IgD-negative memory B cell (primary cell): ENCODE data around the gene HMGXB4. TPM values are rescaled to one million over a fixed set of nuclear protein-coding genes. Genes with fewer than 3 reads are reported as not detected.

Experiments used
- H3K27ac Mint-ChIP-seq, 3 donors: one replicate each; pipeline ENCODE4 v1.8.0; 2020 to 2022; ENCODE audit warnings: mild to moderate bottlenecking in 3 of 3, mixed read lengths in 3 of 3, moderate library complexity in 1 of 3
- H3K27me3 Mint-ChIP-seq: one replicate; pipeline ENCODE4 v1.8.0; 2021; ENCODE audit warnings: mixed read lengths
- H3K36me3 Mint-ChIP-seq: one replicate; pipeline ENCODE4 v1.8.0; 2020; ENCODE audit warnings: mild to moderate bottlenecking, mixed read lengths
- H3K4me1 Mint-ChIP-seq, 3 donors: one replicate each; pipeline ENCODE4 v1.8.0; 2020 to 2022; ENCODE audit warnings: mixed read lengths in 3 of 3, mild to moderate bottlenecking in 1 of 3
- H3K4me3 Mint-ChIP-seq, 4 donors: one replicate each; pipeline ENCODE4 v1.8.0; 2020 to 2022; ENCODE audit warnings: mild to moderate bottlenecking in 4 of 4, mixed read lengths in 4 of 4, moderate library complexity in 3 of 4
- H3K9me3 Mint-ChIP-seq, 3 donors: one replicate each; pipeline ENCODE4 v1.8.0; 2020 to 2021; ENCODE audit warnings: mixed read lengths in 3 of 3, mild to moderate bottlenecking in 1 of 3
- polyA plus RNA-seq: library from polyadenylated mRNA; unstranded; fragments of 300-500 nt; fragmentation: Illumina TruSeq; gene quantifications from one replicate; pipeline ENCODE4 v1.2.3, GENCODE V29; 2021

Gene HMGXB4
- polyA plus RNA-seq, 1 donor from 2014 or later = 9.1 TPM

DNA sequence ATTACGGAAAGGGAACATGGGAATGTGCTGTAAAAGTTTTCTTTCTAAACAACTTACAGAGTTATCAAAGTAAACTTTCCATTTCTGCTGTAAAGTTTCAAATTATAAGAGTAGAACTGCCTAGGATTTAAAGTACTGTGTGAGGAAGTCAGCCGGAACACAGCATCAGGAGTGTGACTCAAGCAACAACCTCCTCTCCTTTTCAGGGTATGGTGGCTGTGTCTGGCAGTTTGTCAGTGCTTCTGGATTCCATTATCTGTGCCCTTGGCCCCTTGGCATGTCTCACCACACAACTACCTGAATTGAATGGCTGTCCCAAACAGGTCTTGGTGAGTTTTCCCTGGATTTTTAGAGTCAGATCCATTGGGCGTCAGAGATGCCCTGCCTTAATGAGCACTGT, 35.5 kb downstream of the HMGXB4 start:
- H3K4me3 Mint-ChIP-seq = no peak overlapping the region
- peaks cover 0 to 1% (median 0%) of the 10 kb centered on the region in 3 donors for H3K4me1 Mint-ChIP-seq
- H3K27ac Mint-ChIP-seq = no peak overlapping the region
- no peaks in the 10 kb centered on the region for H3K36me3 Mint-ChIP-seq
- H3K27me3 Mint-ChIP-seq = no peaks in the 10 kb centered on the region
- H3K9me3 Mint-ChIP-seq = no peaks in the 10 kb centered on the region

DNA sequence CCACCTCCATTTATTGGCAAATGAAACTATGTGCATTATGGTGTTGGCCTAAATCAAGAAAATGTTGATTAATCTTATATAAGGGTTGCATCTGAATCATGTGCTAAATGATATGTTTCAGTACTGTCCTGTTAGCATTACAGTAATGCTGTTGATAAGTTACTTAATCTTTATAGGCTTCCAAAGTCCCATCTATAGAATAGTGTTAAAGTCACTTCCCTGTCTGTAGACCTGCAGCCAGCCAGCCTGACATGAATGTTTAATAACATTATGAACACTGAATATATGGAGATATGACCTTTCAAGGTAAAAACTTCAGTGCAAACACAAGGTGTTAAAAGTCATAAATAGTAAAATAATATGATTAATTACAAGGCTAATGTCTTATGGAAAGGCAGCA, 38.8 kb downstream of the HMGXB4 start:
- Mint-ChIP-seq H3K27ac (no peak overlapping the region), H3K4me1 (peaks cover 0 to 4% (median 3%) of the 10 kb centered on the region in 3 donors), H3K9me3 (no peaks in the 10 kb centered on the region), H3K4me3 (peak overlapping the region in 1 of 4 donors; percentile 6), H3K36me3 (no peaks in the 10 kb centered on the region), H3K27me3 (no peaks in the 10 kb centered on the region)

DNA sequence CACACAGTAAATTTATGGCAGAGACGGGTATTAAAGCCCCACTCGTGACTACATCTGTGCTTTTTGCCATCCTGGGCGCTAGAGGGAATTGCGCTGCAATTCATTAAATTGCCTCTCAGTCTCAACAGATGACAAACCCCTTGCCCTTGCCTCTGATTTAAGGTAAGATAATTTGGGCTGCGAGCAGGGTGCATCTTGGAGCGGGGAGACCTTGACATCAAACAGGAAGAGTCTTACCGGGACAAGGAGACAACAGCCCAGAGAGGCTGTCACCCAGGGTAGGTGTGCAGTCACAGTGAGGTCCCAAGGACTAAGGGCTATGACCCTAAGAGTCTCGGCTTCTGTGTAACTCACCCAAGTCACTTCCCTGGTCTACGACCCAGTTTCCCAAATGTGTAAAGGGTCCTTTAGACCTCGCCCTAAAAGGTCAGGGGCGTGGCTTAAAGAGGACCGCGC, 42.0 kb downstream of the HMGXB4 start:
- Mint-ChIP-seq H3K27me3 (no peaks in the 10 kb centered on the region), H3K4me1 (peaks cover 4 to 9% (median 7%) of the 10 kb centered on the region in 3 donors), H3K36me3 (no peaks in the 10 kb centered on the region), H3K9me3 (no peaks in the 10 kb centered on the region), H3K27ac (peak overlapping the region; percentile 89 to 99 (median 96)), H3K4me3 (peak overlapping the region; percentile 85 to 99 (median 94))

DNA sequence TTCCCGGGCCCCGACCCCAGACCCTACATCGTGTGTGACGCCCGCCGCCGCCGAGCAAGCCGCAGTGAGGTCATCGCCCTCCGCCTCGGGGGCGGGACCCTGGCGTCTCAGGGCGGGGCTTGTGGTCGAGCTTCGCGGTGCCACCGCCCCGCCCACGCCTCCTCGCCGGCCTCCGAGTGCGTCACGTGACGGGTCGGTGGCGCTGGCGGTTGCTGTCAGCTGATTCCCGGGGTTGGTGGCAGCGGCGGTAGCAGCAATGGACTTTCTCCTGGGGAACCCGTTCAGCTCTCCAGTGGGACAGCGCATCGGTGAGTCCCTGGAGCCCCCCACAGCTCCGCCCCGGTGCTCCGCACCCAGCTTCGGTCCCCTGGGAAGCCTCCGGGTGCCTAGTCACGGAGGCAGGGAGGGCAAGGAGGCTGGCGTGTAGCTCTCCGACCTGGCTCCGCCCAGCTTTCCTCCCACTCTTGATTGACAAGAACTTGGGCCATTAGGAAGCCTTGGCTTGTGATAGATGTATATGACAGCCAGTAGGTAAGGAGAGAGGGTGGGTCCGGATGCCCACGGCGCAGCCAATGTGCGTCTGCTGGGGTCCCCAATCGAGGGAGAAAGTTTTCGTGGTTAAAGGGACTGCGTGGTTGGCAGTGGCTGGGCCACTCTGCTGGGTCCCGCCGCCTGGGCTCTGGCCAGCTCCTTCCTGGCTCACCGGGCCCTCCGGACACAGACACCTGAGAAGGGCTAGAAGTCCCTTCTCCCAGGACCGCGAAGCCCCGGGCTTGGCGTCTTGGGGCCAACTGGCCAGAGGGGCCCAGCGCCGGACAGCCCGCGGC, 42.6 kb downstream of the HMGXB4 start, which contains the start of gene TOM1:
Gene TOM1 (plus strand): TSS at position 222 of the 827 bp plus-strand sequence. CDS start 35 bp downstream, at position 257.
- Mint-ChIP-seq H3K9me3 (no peaks in the 10 kb centered on the region), H3K27me3 (no peaks in the 10 kb centered on the region), H3K27ac (peak within 1 kb of the TSS; percentile 89 to 99 (median 96)), H3K36me3 (no peaks in the 10 kb centered on the region), H3K4me3 (peak within 1 kb of the TSS; percentile 85 to 99 (median 94)), H3K4me1 (peaks cover 4 to 9% (median 7%) of the 10 kb centered on the region in 3 donors)

DNA sequence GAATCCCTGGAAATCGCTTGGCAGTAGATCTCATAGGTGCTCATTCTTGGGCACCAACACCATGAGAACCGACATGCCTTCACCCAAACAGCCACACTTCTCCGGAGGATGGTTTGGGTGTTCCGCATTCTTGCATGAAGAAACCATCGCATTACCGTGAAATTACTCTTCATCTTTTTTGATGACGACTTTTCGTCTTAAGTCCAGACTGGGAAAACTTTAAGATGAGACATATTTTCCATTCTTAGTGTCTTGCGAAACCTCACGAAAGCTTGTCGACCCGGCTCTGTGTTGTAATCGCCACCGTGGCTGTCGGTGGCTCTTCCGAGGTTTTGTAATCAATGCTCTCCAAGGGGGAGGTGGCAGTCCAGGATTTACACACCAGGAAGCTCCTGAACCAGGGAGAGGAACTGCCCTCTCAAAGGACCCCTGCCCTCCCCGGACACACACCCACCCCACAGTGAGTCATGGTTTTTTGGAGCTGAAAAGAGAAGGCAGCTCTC, 44.1 kb downstream of the HMGXB4 start:
- H3K4me1 Mint-ChIP-seq = peaks cover 7 to 14% (median 12%) of the 10 kb centered on the region in 3 donors

DNA sequence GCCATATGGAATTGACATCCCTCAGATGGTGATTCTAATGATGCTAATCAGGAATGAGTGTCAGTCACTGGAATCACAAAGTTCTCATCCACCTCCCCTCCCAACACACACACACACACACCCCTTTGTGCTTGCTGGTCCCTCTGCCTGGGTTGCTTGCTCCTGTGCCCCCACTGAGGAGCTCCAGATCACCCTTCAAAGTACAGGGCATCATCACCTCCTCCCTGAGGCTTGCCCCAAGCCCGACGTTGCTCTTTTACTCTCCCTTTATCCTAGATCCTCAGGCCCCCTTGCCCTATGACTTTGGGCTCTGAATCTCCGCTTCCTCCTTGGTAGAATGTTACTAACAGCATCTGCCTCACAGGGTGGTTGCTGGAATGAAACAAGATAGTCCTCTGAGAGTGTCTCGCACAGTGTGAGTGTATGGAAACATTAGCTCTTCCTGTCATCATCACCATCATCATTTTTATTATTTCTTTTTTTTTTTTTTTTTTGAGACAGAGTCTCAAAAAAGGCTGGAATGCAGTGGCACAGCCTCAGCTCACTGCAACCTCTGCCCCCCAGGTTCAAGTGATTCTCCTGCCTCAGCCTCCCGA, 45.8 kb downstream of the HMGXB4 start:
- Mint-ChIP-seq H3K27ac (peak overlapping the region in 1 of 3 donors; percentile 66), H3K36me3 (peaks cover 4% of the 10 kb centered on the region), H3K27me3 (no peaks in the 10 kb centered on the region), H3K9me3 (no peaks in the 10 kb centered on the region), H3K4me1 (peaks cover 18 to 25% (median 23%) of the 10 kb centered on the region in 3 donors), H3K4me3 (peak overlapping the region in 1 of 4 donors; percentile 80)

More for the DNA sequence above, 44.1 kb downstream of the HMGXB4 start:
- Mint-ChIP-seq H3K27me3 (no peaks in the 10 kb centered on the region), H3K36me3 (no peaks in the 10 kb centered on the region), H3K4me3 (peak overlapping the region; percentile 73 to 89 (median 79)), H3K9me3 (no peaks in the 10 kb centered on the region), H3K27ac (peak overlapping the region in 1 of 3 donors; percentile 89)

DNA sequence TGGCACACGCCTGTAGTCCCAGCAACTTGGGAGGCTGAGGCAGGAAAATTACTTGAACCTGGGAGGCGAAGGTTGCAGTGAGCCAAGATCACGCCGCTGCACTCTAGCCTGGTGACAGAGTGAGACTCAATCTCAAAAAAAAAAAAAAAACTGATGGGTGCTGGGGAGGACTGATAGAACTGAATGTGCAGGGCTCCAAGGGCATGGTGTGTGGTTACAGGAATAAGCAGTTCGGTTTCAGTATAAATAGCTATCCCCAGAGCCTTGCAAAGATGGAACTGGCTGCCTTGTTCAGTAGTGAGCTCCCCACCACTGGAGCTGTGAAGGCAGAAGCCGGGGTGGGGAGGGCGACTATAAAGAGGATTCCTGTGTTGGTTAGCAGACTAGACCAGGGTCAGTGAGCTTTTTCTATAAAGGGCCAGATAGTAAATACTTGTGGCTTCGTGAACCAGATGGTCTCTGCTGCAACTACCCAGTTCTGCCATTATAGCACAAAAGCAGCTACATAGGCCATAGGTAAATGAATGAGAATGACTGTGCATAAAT, 48.3 kb downstream of the HMGXB4 start:
- Mint-ChIP-seq H3K4me1 (peaks cover 38 to 40% (median 40%) of the 10 kb centered on the region in 3 donors), H3K9me3 (no peaks in the 10 kb centered on the region), H3K27me3 (no peaks in the 10 kb centered on the region), H3K36me3 (peaks cover 4% of the 10 kb centered on the region), H3K4me3 (peak overlapping the region in 1 of 4 donors; percentile 42), H3K27ac (no peak overlapping the region)

DNA sequence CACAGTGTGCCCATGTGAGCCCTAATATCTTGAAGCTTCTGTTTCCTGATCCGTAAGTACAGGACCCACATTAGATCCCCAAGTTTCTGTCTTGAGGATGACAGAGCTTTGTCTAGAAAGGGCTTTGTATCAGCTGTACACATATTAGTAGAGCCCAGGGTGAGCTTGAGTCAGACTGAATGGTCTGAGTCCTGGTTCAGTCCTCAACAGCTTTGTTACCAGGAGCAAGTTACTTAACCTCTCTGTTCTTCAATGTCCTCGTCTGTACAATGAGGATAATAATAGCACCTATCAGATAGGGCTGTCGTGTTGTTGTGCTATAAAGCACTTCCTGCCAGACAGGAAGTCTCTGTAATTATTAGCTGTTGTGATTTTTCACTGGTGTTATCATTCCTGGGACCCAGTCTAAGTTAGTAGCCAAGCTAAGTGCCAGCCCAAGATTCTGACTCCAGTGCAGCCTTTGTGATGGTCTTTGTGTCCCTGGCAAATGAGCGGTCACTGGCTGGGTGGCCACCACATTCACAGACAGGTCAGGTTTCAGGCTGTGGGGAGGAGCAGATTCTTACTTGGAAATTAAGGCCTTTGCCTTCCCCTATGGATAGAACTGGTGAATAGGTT, 49.2 kb downstream of the HMGXB4 start:
- H3K36me3 Mint-ChIP-seq = peaks cover 4% of the 10 kb centered on the region
- peak overlapping the region in 1 of 3 donors; percentile 62 for H3K27ac Mint-ChIP-seq
- peaks cover 45 to 46% (median 45%) of the 10 kb centered on the region in 3 donors for H3K4me1 Mint-ChIP-seq
- H3K27me3 Mint-ChIP-seq = no peaks in the 10 kb centered on the region
- H3K4me3 Mint-ChIP-seq = peak overlapping the region in 2 of 4 donors; percentile 48 to 84
- no peaks in the 10 kb centered on the region for H3K9me3 Mint-ChIP-seq

DNA sequence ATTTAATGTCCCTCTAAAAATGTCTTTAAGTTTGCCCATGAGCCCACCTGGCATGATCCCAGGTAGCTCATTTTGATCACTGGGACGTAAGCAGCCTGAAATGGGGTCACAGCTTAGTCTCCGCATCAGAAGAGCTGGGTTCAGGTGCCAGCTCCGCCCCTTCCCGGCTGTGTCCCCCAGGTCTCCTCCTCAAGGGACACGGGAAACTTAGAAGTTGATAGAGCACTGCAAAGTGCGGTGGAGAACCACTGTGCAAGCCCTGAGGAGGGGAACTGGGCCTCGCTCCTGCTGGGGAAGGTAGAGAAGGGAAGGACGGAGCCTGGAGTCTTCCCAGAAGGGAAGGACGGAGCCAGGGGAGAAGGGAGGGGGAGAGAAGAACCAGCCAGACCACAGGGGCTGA, 50.1 kb downstream of the HMGXB4 start:
- peaks cover 4% of the 10 kb centered on the region for H3K36me3 Mint-ChIP-seq
- peak overlapping the region in 1 of 3 donors; percentile 80 for H3K27ac Mint-ChIP-seq
- peak overlapping the region in 3 of 4 donors; percentile 48 to 66 (median 60) for H3K4me3 Mint-ChIP-seq
- H3K4me1 Mint-ChIP-seq = peaks cover 44 to 47% (median 45%) of the 10 kb centered on the region in 3 donors
- H3K9me3 Mint-ChIP-seq = no peaks in the 10 kb centered on the region
- H3K27me3 Mint-ChIP-seq = no peaks in the 10 kb centered on the region

DNA sequence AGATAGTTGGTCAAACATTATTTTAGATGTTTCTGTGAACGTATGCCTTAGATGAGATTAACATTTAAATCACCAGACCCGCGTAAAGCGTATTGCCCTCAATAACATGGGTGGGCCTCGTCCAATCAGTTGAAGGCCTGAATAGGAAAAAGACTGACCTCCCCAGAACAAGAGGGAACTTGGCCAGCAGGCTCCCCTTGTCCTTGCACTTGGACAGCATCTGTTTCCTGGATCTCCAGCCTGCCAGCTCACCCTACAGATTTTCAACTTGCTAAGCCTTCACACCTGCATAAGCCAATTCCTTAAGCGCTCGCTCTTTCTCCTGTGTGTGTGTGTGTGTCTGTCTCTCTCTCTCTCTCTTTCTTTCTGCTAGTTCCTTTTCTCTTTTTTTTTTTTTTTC, 50.6 kb downstream of the HMGXB4 start:
- peak overlapping the region in 1 of 3 donors; percentile 80 for H3K27ac Mint-ChIP-seq

DNA sequence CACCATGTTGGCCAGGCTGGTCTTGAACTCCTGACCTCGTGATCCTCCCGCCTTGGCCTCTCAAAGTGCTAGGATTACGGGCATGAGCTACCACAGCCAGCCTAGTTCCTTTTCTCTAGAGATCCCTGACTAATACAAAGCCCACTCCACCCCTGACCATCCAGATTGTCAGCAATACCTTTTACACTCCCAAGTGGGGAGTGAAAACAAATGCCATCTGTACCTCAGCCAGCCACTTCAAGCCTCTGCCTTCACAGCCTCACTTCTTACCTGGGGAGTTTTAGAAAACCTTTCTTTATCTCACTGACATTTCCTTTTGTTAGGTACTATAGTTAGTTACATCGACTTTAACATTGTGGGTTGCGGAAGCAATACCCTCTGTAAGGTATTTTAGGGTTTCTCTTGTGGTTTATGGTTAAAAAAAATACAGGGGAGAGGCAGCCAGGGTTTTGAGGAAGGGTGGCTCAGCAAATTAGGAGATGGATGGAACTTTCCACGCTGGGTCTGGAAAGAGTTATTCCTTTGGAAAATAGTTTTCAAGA, 51.3 kb downstream of the HMGXB4 start:
- Mint-ChIP-seq H3K4me1 (peaks cover 45 to 49% (median 48%) of the 10 kb centered on the region in 3 donors), H3K9me3 (no peaks in the 10 kb centered on the region), H3K27ac (peak overlapping the region in 2 of 3 donors; percentile 18 to 71), H3K36me3 (peaks cover 6% of the 10 kb centered on the region), H3K27me3 (no peaks in the 10 kb centered on the region), H3K4me3 (peak overlapping the region in 3 of 4 donors; percentile 4 to 89 (median 6))

More for the DNA sequence above, 50.6 kb downstream of the HMGXB4 start:
- H3K27me3 Mint-ChIP-seq = no peaks in the 10 kb centered on the region
- H3K4me3 Mint-ChIP-seq = peak overlapping the region in 2 of 4 donors; percentile 12 to 68
- no peaks in the 10 kb centered on the region for H3K9me3 Mint-ChIP-seq
- H3K4me1 Mint-ChIP-seq = peaks cover 45 to 49% (median 48%) of the 10 kb centered on the region in 3 donors
- H3K36me3 Mint-ChIP-seq = peaks cover 4% of the 10 kb centered on the region

DNA sequence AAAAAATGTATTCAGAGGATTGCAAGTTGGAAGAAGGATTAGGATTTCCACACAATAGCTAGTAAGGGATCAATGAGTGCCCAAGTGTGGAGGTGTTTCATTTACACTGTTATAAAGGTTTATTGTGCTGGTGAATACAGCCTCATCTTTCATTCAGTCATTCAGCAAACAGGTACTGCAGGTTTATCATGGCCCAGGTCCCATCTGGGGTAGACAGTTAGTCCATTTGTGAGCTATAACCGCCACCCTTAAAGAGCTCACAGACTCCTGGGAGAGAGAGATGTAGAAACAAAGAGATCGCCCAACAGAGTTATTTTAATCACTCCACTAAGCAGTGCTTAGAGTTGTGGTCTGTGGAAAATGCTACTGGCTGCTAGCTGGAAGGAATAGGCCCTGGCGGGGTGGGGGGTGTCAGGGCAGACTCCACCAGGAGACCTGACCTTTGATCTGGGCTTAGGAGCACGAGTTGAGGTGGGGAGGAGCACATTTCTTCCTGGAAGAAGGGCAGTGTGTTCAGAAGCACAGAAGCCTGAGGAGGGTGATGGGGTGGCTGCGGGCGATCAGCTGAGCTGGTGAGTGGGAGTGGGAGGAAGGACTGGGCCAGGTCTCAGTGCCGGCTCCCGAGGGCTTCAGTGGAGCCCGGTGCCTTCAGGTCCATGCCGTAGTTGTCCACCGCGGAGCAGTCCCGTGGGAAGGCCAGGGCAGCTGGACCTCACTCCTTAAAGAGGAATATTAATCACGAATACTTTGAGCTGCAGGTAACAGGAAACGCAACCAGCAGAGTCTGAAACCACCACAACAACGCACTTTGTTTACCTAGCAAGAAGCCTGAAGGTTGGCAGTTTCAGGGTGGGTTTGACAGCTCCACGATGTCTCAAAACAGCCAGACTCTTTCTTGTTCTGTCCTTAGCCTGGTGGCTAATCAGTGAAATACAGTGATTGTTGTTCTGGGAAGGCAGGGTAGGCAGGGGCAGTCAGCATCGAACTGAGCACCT, 53.6 kb downstream of the HMGXB4 start:
- H3K27me3 Mint-ChIP-seq = no peaks in the 10 kb centered on the region
- peak overlapping the region; percentile 6 to 65 (median 22) for H3K4me3 Mint-ChIP-seq
- H3K36me3 Mint-ChIP-seq = peaks cover 8% of the 10 kb centered on the region
- peak overlapping the region in 2 of 3 donors; percentile 40 to 47 for H3K27ac Mint-ChIP-seq
- H3K9me3 Mint-ChIP-seq = no peaks in the 10 kb centered on the region
- peaks cover 48 to 51% (median 49%) of the 10 kb centered on the region in 3 donors for H3K4me1 Mint-ChIP-seq

DNA sequence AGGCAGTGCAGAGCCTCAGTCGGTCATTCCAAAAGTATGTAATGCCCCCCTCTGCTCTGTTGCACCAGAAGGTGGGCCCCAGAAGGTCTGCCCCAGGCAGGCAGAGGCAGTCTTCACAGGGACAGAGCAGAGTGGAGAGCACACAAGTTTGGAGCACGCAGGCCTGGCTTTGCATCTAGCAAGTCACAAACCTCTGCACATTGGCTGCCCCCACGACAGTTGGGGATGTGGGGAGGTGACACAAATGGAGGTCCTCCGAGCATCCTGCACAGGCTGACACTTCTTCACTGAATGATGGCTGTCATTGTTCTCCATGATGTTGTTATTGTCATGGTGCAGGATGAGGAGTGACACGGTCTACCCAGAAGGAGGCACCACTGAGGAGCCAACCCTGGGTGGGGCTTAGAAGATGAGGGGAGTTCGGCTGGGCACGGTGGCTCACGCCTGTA, 54.3 kb downstream of the HMGXB4 start:
- peak overlapping the region in 1 of 3 donors; percentile 40 for H3K27ac Mint-ChIP-seq
- peaks cover 42 to 46% (median 44%) of the 10 kb centered on the region in 3 donors for H3K4me1 Mint-ChIP-seq
- H3K27me3 Mint-ChIP-seq = no peaks in the 10 kb centered on the region
- peaks cover 8% of the 10 kb centered on the region for H3K36me3 Mint-ChIP-seq
- peak overlapping the region in 1 of 4 donors; percentile 22 for H3K4me3 Mint-ChIP-seq
- H3K9me3 Mint-ChIP-seq = no peaks in the 10 kb centered on the region
